HG03460 (cell line): ENCODE results near the gene DUSP7.

Experiments
- ATAC-seq: cut with Tn5 transposase; IDR thresholded peaks from one replicate; pipeline ENCODE4 v1.9.1; 2021; ENCODE audit not compliant: unreplicated experiment

DUSP7 gene, protein sequence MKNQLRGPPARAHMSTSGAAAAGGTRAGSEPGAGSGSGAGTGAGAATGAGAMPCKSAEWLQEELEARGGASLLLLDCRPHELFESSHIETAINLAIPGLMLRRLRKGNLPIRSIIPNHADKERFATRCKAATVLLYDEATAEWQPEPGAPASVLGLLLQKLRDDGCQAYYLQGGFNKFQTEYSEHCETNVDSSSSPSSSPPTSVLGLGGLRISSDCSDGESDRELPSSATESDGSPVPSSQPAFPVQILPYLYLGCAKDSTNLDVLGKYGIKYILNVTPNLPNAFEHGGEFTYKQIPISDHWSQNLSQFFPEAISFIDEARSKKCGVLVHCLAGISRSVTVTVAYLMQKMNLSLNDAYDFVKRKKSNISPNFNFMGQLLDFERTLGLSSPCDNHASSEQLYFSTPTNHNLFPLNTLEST

DNA sequence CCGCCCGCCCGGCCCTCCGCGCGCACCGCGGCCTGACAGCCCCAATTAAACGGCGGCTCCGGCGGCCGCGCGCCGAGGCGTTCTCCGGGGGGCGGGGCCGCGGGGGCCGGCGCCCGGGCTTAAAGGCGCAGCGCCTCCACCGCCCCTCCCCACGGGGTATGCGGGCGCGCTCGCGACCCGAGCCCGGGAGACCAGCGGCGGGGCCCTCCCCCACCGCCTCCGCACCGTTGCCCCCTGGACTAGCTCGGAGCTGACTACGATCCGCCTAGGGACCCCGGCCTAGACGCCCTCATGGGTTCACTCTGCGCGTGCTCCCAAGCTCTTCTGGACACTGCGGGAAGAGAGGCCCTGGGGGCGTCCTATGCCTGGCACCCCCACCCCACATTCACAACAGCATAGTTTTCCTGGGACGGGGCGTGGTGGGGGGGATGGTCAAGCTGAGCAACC, at the start of gene DUSP7:
Gene DUSP7 (minus strand): TSS at position 51 of the 447 bp plus-strand sequence. CDS start 205 bp downstream, outside the sequence.
- peak; percentile 21 for ATAC-seq

DNA sequence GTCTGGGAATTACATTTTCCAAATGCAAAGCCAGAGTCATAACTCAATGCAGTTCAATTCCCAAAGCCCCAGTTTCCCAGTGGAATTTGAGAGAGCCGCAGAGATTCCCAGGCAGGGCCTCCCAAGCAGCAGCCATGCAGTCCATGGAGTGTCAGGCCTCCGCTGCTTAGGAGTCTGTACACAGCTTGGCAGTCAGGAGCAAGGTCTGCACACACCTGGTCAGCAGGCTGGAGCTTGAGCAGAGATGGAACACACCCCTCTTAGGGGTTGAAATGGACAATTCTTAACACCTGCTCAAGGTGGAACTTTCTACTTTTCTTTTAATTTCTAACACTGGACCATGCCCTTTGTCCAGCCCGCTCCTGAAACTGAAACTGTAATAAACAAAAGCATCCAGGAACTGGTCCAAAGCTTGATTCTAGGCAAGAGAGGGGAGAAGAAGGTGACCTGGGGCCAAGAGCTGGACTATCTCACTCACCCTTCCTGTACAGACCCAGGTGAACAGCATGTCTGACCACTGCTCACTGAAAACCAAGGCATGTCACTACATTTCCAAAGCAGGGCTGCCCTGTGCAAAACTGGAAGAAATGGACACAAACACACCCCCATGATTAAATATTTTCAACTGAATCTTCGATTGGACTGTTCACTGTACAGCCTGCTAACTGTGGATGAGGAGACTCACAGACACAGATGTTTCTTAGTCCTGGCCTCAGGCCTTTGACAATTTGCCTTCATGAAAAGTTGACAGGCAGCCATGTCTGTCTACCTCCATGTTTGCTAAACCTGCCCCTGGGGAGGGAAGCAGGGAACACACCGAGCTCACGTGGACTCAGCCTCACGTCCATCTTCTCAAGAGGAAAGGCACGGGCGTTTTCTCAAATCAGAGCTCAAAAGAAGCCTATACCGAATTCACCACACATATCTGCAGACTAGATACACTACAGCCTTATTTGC, 48.6 kb upstream of the DUSP7 start:
- no peak for ATAC-seq

DNA sequence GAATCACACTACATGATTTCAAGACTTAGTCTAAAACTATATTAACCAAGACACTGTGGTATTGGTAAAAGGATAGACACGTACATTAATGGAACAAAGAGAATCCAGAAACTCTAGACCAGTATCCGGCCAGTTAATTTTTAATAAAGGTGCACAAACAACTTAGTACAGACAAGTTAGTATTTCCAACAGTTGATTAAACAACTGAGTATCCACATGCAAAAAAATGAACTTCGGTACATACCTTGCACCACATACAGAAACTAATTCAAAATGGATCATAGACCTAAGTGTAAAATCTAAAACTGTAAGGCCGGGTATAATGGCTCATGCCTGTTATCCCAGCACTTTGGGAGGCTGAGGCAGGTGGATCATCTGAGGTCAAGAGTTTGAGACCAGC, 46.6 kb upstream of the DUSP7 start:
- ATAC-seq: no peak

DNA sequence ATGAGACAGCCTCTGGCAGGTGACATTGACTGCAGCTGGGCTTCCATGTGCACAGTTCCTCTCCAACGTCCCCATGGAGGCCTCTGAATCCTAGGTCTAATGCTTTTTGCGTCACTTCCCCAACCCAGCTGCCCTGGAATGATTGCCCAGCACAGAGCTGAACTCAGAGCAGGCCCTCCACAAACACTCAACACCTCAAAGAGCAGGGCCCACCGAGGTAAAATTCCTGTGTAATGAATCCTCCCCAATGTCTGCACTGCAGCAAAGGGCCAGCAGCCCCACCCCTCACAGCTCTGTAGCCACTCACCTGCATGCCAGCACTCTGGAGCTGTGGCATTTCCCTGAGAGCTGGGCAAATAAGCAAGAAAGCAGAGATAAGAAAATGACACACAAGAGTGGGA, 42.6 kb upstream of the DUSP7 start:
- ATAC-seq: no peak

DNA sequence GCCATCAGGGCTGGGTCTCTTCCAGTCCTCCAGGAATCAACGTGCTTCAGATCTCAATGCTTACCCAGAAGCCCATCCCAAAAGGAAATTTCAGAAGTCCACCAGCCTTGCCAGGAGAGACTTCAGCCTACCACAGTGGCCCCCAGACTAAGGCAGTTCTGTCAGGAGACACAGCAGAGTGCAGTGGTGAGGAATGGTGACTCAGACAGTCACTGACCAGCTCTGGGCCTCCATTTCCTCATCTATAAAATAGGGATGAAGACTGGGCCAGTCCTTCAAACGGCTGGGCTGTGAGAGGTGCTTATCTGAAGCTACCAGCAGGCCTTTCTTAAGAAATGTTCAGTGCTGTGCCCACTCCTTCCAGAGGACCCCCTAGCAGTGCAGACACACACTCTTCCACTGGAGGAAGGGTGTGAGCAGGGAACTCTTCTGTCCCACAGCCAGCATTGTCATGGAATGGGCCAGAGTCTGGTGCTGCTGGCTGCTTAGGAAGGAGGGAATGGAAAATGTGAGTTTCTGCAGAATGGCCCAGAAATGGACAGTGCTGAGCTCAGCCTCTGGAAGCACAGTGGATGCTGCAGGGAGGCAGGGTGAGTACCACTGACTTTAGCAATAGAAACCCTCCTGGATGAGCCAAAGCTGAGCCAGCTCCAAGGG, 41.6 kb upstream of the DUSP7 start:
- ATAC-seq: no peak

DNA sequence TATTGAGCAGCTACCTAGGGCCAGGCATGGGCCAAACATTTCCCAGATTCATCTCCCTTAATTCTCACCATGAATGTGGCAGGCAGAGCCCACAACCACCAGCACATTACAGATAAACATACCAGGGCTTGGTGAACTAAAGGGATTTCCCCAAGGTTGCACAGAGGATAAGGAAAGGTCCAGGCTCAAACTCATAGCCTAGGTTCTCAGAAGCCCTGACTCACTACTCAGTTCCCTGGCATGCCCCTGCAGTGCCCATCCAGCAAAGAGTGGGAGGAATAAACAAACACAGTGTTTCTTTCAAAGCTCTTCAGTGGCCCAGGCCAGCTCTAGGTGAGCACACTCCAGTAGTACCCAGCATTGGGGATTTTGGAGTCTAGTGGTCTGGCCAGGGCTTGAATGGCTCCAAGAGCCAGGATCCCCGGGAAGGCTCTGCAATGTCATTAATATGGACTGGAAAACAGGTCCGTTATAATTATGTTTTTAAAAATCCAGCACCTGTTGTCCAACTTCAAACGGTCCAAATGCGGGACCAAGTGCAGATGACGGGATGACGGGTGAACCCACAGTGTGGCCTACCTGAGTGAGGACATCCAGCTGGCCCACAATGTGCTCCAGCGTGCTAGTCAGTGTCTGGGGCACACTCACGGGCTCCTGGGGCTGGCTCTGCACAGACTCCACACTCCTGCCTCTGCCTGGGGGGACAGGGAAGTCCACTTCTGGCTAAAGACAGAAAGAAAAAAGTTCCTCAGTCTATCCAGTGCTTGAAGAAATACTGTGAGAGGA, 39.8 kb upstream of the DUSP7 start:
- no peak for ATAC-seq

DNA sequence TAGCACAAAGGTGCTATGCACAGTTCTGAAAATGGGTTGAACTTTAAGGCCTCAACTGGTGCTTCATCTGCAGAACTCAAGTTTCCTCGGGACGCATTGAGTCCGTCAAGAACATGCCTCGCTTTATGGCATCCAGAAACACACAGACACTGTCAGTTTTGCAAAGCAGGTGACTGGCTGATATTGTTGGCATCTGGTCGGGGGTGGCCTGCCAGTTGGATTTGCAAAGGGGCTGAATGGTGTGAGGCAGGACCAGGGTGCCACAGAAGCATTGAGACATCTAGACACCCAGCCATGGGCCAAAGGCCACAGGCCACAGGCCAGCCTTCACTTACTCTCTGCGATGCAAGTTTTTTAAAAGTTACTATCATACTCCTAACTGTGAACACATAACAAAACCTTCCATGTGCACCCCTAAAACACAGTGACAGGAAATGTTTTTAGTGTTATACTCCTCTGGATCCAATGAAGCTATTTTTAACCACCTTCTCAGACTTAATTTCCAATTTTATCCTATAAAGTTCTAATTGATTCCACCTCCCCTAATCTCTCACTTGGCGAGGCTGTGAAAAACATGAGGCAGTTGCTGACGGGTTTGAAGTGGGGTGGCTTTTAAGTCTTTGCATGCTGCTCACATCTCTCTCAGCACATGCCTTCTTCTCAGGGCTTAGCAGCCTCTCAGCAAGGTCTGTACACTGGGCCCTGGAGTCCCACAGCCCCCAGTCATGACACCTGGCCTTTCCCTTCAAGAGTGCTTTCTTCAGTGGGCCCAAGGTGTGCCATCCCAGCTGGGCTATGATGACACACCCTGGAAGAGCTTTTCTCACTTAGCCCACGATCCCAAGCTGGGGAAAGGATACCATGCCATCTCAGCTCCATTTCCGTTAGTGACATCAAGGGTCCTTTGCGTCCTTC, 38.5 kb upstream of the DUSP7 start:
- no peak for ATAC-seq

DNA sequence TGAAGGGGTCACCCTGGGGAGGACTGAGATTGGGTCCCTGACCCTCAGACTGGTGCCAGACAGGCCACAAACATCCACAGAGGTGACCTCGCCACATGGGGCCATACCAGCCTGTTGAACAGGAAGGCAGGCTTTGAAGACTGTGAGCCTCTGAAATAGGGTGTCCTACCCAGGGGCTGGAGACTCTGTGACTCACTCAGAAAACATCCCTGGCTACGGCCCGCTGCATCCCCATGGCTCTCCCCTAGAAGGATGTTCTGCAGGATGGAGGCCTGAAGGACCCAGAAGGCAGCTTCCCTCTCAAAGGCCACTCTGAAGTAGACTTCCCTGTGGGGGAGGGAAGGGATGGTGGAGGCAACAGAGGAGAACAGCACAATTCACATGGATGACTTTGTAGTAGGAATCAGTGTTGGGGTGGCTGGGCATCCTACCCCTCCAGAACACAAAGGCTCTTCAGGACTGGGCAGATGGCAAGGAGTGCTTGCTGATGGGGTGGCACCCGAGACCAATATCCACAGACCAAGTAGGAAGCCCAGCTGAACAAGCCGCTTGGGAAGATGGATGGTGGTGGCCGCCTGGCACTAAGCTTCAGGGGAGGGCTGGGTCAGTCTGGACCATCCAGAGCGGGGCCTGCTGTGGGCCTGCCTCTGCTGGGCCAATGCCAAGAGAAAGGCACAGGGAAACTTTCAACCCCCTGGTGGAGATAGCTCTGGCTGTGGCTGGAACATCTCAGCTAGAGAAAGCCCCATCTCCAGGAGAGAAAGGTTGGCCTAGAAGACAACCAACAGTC, 37.6 kb upstream of the DUSP7 start:
- no peak for ATAC-seq

DNA sequence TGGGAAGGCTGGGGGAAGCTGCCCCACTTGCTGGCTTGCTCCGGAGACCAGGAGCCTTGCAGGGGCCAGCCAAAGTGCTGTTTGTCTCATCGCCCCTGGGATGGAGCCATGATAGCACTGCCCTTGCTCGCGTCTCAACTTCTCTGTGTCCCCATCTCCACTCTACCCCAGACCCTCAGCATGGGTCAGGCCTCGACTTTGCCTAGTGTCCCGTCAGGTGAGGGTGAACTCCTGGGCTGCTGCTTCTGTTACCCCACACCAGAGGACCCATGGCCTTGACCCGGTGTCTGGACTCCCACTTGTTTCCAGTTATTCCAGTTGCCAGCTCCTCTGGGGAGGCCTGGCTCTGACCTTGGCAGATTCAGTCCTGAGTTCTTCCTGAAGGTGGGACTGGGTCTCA, 36.5 kb upstream of the DUSP7 start:
- ATAC-seq: no peak

DNA sequence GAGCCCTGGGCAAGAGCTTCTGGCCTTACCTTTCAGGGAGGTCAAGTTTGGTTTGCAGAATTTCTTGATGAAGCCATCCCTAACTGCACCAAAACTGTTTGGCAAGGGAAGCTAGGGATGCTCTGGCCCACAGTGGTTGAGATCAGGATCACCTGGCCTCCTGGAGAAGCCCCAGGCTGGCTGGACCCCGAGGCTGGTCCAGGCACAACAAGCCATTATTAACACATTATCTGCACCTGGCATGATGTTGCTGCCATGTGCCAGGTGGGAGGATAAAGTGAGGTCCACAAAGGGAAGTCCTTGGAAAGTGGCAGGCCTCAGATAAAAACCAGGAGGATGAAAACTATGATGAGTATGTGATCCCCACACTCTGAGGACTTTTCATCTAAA, 35.9 kb upstream of the DUSP7 start:
- no peak for ATAC-seq

DNA sequence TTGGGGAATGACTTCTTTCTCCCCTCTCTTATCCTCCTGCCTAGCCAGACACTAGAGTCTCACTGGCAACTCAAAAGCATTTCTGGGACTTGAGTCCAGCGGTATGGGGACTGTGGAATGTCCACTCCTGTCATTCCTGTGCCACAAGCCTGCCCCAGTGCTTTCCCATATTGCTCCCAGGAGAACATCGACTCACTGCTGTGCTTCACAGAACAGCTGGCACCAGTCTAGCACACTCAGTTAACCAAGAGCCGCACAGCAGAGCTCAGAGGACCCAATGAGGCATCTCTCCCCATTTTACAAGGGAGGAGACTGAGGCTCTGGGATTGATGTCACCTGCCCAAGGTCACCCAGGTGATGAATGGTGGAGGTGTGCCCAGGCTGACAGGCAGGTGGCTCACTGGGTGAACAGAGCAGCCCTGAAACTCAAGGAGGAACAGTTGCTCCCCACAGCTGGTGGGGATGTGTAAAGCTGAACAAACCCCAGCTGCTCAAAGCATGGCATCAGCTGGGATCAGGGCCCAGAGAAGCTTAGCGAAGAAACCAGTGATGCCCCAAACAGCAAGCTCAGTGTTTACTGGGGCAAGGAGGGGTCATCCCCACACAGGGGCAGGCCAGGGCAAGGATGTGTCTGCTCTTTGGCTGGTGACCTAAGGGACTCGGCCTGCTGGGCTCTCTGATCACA, 35.4 kb upstream of the DUSP7 start:
- no peak for ATAC-seq

DNA sequence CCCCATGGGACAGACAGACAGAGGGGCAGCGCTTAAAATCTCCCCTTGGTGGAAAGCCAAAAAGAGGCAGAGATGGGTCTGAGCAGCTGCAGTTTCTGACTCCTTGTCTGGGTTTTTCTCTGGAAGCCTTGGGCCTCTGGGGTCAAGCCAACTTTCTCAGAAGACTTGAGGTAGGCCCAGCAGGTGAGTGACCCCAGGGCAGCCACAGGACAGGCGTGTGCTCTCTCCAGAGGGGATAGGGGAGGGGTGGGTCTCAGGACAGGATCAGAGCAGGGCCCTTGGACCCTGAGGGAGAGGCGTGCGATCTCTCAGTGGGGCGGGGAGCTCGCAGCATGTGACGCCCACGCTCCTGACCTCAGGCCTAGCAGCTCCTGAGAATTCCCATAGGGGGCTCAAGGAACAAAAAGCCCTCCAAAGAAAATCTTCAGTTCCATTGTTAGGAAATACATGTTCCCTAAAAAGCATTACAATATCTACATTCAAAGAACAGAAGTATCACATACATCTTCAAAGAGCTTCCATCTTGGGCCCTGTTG, 34.6 kb upstream of the DUSP7 start:
- ATAC-seq: no peak

DNA sequence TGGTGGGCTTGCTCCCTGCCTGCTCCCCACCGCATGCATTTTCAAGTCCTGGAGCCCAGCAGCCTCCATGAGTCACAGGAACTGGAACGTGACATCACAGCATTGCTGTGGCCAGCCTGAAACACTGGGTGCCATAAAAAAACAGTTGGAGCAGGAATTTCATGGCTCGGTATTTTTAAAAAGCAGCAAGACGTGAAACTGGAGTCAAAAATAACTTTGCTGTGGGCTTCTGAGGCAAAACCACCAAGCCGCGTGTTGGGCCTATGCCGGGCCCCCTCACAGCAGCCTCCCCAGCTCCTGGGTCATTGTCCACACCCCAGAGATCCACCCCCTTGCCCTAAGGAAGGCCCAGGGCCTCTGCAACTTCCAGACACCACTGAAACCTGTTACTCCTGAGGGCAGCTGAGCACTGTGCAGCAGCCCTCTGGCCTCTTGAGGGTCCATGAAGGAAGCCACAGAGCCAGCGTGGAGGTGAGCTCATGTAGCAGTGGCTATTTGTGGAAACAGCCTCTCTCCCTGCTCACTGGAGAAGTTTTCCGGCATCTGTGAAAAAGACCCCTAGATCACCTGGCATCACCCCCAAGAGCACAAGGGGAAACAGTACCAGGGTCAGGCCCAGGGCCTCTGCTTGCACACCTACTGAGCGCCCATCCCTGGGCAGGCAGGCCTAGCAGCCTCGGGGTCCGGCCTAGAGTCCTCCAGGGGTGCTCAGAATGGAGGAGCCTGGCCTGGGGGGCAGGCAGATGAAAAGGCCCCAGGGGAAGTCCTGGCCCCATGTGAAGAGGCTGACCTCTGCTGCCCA, 34.0 kb upstream of the DUSP7 start:
- ATAC-seq: no peak

DNA sequence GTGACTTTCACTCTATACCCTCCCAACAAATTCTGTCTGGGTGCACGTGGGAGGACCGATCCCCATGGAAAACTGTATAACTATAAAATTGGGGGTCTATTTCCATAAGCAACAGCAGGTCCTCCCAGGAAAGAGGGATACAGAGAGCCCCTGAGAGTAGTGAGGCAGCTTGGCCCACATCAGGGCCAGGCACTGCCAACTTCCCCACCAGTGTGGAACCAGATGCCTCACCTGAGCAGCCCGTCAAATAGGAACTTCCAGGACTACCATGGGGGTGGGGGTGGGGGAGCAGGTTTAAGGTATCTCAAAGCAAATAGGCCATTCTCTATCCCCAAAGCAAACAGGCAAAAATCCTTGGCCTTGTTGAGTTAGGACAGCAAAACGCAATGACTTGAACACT, 33.3 kb upstream of the DUSP7 start:
- ATAC-seq: no peak

DNA sequence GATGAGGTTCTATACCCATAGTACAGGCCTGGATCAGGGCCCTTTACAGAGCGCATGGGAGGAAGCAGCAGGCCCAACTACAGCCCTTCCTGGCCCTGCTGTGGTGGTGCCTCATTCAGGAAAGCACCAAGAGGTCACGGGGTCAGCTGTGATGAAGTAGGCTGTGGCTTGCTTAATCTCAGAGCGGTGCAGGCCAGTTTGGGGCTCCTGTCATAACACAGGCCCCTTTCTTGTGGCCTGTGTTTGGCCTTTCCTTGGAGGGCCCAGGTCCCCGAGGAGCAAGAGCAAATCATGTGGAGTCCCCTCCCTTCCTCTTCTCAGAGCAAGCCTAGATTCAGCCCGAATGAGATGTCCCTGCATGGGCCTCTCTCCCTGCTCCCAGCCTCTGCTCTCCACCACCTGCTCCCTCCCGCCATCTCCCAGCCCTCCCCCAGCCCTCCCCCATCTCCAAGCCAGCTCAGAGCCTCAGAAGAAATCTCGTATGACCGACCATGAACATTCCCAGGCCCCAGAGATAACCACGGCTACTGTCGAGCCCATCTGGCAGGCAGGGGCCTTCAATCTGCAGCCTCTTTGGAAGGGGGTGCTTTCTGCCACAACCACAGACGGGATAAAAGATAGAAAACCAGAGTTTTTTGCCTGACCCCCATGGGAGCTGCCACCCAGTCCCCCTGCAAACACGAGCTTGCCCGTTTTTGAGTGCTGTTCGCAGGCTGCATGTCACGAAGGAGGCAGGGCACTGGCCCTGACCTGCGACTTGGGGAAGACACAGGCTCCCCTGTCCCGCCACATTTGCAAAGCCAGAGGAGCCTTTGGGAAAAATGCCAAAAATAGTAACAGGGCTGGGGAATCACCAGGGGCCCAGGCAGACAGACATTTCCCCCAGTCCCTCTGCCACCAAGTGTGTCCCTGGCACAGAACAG, 32.3 kb upstream of the DUSP7 start:
- ATAC-seq: no peak

DNA sequence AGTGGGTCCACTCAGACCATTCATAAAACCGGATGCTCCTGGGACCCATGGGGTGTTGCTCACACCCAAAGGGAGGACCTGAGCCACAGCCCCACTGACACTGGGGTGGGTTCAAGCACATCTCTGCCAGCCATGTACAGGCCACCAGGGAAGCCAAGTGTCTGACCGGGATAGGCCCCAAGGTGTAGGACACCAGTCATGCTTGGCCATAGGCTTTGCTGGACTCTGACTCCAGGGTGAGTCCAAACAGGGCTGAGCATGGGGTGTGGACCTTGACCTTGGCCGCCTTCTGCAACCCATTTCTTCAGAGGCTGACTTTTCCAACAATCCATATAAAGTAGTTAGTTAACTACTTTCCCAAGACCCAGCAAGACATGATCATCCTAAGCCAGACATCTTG, 31.4 kb upstream of the DUSP7 start:
- no peak for ATAC-seq
